Parathyroid adenoma (tissue), 2 donors: ENCODE measurements around the gene KRTAP22-1.

ENCODE experiments used
- H2AFZ ChIP-seq: fragments of 300-600 bp; sonication (generic); one replicate; pipeline ENCODE4 v1.7.0; 2017; ENCODE audit warnings: antibody characterized with exemption, mild to moderate bottlenecking
- H3K27ac ChIP-seq: fragments of 300-600 bp; sonication (generic); one replicate; pipeline ENCODE4 v1.7.0; 2017
- H3K27me3 ChIP-seq: fragments of 300-600 bp; sonication (generic); one replicate; pipeline ENCODE4 v1.7.0; 2017; ENCODE audit warnings: low read length; ENCODE audit not compliant: control insufficient read depth, insufficient read depth
- H3K36me3 ChIP-seq: fragments of 300-600 bp; sonication (generic); one replicate; pipeline ENCODE4 v1.7.0; 2017; ENCODE audit warnings: low read length; ENCODE audit not compliant: control insufficient read depth, insufficient read depth
- H3K4me1 ChIP-seq: fragments of 300-600 bp; sonication (generic); one replicate; pipeline ENCODE4 v1.7.0; 2017; ENCODE audit warnings: control low read depth
- H3K4me2 ChIP-seq: fragments of 300-600 bp; sonication (generic); one replicate; pipeline ENCODE4 v1.7.0; 2017; ENCODE audit warnings: low read length
- H3K4me3 ChIP-seq: fragments of 300-600 bp; sonication (generic); one replicate; pipeline ENCODE4 v1.7.0; 2017; ENCODE audit warnings: low read depth, low read length
- H3K79me2 ChIP-seq: fragments of 300-600 bp; sonication (generic); one replicate; pipeline ENCODE4 v1.7.0; 2017; ENCODE audit warnings: control low read depth
- H3K9ac ChIP-seq: fragments of 300-600 bp; sonication (generic); one replicate; pipeline ENCODE4 v1.7.0; 2017; ENCODE audit warnings: mild to moderate bottlenecking
- H3K9me3 ChIP-seq: fragments of 300-600 bp; sonication (generic); one replicate; pipeline ENCODE4 v1.7.0; 2017; ENCODE audit warnings: low read length; ENCODE audit not compliant: control insufficient read depth
- TF ChIP-seq, protein P1 (sequence below): fragments of 300-600 bp; sonication (generic); IDR thresholded peaks from one replicate; pipeline ENCODE4 v1.7.0; 2017; ENCODE audit warnings: antibody characterized with exemption, mild to moderate bottlenecking
- donor health status: primary hyperparathyroidism.

Gene KRTAP22-1

DNA sequence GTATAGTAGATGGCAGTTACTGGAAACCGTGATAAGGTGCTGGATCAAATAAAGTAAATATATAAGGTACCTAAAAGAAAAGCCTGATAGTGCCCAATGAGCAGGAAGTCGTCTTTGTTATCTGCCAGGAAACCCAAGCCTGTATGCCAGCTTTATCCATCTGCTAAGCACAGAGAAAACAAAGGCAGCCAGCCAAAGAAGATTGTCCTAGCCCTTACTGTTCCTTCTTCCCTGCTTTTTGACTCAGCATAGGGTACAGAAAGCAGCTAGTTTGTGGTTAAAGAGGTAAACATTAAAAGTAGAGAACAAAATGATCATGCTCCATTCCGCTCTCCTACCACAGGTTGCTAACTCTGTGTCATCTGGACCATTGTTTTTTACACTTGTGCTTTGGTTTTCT, 20.8 kb upstream of the KRTAP22-1 start:
- TF ChIP-seq, protein P1, sequence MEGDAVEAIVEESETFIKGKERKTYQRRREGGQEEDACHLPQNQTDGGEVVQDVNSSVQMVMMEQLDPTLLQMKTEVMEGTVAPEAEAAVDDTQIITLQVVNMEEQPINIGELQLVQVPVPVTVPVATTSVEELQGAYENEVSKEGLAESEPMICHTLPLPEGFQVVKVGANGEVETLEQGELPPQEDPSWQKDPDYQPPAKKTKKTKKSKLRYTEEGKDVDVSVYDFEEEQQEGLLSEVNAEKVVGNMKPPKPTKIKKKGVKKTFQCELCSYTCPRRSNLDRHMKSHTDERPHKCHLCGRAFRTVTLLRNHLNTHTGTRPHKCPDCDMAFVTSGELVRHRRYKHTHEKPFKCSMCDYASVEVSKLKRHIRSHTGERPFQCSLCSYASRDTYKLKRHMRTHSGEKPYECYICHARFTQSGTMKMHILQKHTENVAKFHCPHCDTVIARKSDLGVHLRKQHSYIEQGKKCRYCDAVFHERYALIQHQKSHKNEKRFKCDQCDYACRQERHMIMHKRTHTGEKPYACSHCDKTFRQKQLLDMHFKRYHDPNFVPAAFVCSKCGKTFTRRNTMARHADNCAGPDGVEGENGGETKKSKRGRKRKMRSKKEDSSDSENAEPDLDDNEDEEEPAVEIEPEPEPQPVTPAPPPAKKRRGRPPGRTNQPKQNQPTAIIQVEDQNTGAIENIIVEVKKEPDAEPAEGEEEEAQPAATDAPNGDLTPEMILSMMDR = no peak
- no peak overlapping the region for H3K4me3 ChIP-seq
- no peaks in the 10 kb centered on the region for H3K36me3 ChIP-seq
- H3K4me1 ChIP-seq = no peaks in the 10 kb centered on the region
- no peak overlapping the region for H3K27ac ChIP-seq
- no peak overlapping the region for H2AFZ ChIP-seq
- H3K9me3 ChIP-seq = peaks cover 4% of the 10 kb centered on the region
- no peaks in the 10 kb centered on the region for H3K79me2 ChIP-seq
- no peak overlapping the region for H3K9ac ChIP-seq
- H3K27me3 ChIP-seq = no peaks in the 10 kb centered on the region
- H3K4me2 ChIP-seq = no peak overlapping the region

DNA sequence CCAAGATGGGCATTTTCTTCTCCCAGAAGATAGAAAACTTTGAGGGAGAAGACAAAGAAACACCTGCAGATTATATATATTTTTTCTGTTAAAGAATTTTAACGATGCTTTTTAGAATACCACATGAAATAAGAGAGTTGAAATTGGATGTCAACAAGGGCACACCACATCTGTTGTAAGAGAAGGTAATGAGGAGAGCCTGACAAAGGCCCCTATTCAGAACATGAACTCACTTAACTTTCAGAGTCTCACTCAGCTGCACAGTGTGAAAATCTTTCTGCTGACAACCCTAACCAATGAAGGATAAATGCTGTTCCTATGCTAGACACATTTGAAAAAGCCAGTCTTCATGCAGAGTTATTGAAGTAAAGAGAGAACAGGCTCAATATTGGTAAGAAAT, 18.0 kb upstream of the KRTAP22-1 start:
- H3K27ac ChIP-seq = no peak overlapping the region
- H3K36me3 ChIP-seq = no peaks in the 10 kb centered on the region
- H3K79me2 ChIP-seq = no peaks in the 10 kb centered on the region
- no peak overlapping the region for H3K9ac ChIP-seq
- no peaks in the 10 kb centered on the region for H3K27me3 ChIP-seq
- no peaks in the 10 kb centered on the region for H3K4me1 ChIP-seq
- no peak overlapping the region for H3K4me3 ChIP-seq
- no peak overlapping the region for H3K4me2 ChIP-seq
- no peak overlapping the region for H2AFZ ChIP-seq
- TF ChIP-seq, protein P1 = no peak
- peaks cover 4% of the 10 kb centered on the region for H3K9me3 ChIP-seq

DNA sequence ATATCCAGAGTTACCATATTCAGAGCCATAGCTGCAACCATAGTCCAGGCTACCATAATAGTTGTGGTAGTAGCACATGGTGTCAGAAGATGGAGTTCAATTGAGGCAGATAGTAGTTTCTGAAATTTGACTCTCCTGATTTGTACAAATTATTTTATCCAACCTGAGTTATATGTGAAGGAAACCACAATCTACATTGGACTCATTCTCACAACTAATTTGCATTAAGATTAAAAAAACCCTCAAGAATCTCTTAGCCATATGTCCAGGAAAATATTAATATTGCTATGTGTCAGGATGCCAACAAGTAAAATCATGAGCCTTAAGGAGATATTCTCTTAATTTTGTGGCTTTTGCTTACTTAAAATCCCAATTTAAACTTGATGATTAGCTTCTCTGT, 10.6 kb upstream of the KRTAP22-1 start, which contains the start of gene KRTAP22-2:
Gene KRTAP22-2, minus strand, starts transcription at position 101 of the 400 bp plus-strand sequence.
- Histone ChIP-seq H3K79me2 (no peaks in the 10 kb centered on the region), H3K36me3 (no peaks in the 10 kb centered on the region), H3K4me2 (no peak within 1 kb of the TSS), H3K9me3 (no peaks in the 10 kb centered on the region), H3K4me1 (no peaks in the 10 kb centered on the region), H3K4me3 (no peak within 1 kb of the TSS), H3K9ac (no peak within 1 kb of the TSS), H3K27me3 (no peaks in the 10 kb centered on the region), H2AFZ (no peak within 1 kb of the TSS), H3K27ac (no peak within 1 kb of the TSS)
- TF ChIP-seq, protein P1 = no peak

DNA sequence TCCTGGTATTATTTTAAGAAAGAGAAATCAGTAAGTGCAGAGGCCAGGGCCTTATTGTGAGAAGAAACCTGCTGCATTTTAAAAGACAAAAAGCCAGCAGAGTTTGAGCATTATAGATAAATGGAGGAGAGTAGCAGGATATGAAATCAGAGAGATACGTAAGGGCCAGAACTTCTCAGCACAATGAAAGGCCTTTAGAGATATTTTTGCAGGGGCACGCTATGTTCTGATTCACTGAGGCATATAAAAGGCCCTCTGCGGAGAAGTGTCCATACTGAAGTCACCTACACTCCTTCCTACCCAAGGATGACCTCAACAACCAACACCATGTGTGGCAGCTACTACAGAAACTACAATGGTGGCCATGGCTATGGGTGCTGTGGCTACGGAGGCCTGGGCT, 8.7 kb upstream of the KRTAP22-1 start, which contains the start of gene KRTAP6-3:
Gene KRTAP6-3, plus strand, starts transcription at position 301 of the 400 bp plus-strand sequence. Its CDS starts 6 bp downstream, at position 307.
- H2AFZ ChIP-seq = no peak within 1 kb of the TSS
- H3K27ac ChIP-seq = no peak within 1 kb of the TSS
- H3K9me3 ChIP-seq = no peaks in the 10 kb centered on the region
- H3K4me2 ChIP-seq = no peak within 1 kb of the TSS
- TF ChIP-seq, protein P1 = no peak
- H3K4me3 ChIP-seq = no peak within 1 kb of the TSS
- no peak within 1 kb of the TSS for H3K9ac ChIP-seq
- no peaks in the 10 kb centered on the region for H3K36me3 ChIP-seq
- H3K4me1 ChIP-seq = no peaks in the 10 kb centered on the region
- H3K27me3 ChIP-seq = no peaks in the 10 kb centered on the region
- H3K79me2 ChIP-seq = no peaks in the 10 kb centered on the region

DNA sequence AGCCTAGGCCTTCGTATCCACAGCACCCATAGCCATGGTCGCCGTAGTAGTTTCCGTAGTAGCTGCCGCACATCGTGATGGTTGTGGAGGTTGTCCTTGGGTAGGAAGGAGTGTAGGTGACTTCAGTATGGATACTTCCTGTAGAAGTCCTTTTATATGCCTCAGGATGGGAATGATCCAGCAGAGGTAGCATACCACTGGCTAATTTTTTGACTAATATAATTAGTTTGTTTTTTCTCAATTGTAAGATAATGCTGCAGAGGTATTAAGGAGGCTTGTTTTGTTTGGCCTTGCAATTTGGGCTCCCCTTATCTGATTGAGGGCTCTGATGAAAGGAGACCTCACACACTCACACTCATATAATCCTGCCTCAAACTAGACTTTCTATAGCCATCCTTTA, 2.1 kb upstream of the KRTAP22-1 start, which contains the start of gene KRTAP6-2:
Gene KRTAP6-2, minus strand, starts transcription at position 101 of the 400 bp plus-strand sequence. Its CDS starts 28 bp downstream, at position 73.
- Histone ChIP-seq H3K36me3 (no peaks in the 10 kb centered on the region), H3K9me3 (no peaks in the 10 kb centered on the region), H2AFZ (no peak within 1 kb of the TSS), H3K27me3 (no peaks in the 10 kb centered on the region), H3K4me3 (no peak within 1 kb of the TSS), H3K9ac (no peak within 1 kb of the TSS), H3K79me2 (no peaks in the 10 kb centered on the region), H3K4me2 (no peak within 1 kb of the TSS), H3K27ac (no peak within 1 kb of the TSS), H3K4me1 (no peaks in the 10 kb centered on the region)
- TF ChIP-seq, protein P1 = no peak
